Measurements from ENCODE around the gene MDM4. TPM values are rescaled to one million over a fixed set of nuclear protein-coding genes. Genes with fewer than 3 reads are reported as not detected.
A peak's percentile ranks its signal among the peaks of the same experiment; 100 is the strongest.
"Not testable (repeated sequence)": the region's sequence is repeated elsewhere in the genome, so short reads cannot be mapped to it uniquely, and the experiment has no call there.

The MDM4 gene
- polyA plus RNA-seq, 1 experiment, result 21.4 TPM

DNA sequence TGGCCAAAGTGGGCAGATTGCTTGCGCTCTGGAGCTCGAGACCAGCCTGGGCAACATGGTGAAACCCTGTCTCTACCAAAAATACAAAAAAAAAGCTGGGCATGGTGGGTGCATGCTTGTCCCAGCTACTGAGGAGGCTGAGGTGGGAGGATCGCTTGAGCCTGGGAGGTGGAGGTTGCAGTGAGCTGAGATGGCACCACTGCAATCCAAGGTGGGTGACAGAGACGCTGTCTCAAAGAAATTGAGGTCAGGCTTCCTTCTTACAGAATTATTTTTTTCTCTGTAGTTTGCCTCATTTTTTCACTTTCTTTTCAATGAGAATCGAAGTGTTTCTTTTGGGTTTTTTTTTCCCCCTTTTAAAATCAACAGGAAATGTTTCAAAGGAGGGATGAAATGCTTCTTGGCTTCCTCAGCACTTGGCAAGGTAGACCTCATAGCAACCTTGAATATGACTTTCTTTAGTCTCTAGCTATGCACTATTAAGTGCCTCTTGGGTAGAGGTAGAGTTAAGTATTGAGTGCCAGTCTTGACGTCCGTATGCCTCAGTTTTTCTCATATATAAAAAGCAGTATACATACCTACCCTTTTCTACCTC, 40.3 kb downstream of the MDM4 start:
- no peaks in the 10 kb centered on the region for H3K27me3 ChIP-seq (ENCODE audit: control insufficient read depth, insufficient read depth, low read length)
- H3K4me3 ChIP-seq (ENCODE audit: low read depth, low read length), result no peak overlapping the region
- no peak for DNase-seq (ENCODE audit: low read depth, low spot score)
- no peak overlapping the region for H3K27ac ChIP-seq (ENCODE audit: low read depth, low read length)
- TF ChIP-seq, protein P1, sequence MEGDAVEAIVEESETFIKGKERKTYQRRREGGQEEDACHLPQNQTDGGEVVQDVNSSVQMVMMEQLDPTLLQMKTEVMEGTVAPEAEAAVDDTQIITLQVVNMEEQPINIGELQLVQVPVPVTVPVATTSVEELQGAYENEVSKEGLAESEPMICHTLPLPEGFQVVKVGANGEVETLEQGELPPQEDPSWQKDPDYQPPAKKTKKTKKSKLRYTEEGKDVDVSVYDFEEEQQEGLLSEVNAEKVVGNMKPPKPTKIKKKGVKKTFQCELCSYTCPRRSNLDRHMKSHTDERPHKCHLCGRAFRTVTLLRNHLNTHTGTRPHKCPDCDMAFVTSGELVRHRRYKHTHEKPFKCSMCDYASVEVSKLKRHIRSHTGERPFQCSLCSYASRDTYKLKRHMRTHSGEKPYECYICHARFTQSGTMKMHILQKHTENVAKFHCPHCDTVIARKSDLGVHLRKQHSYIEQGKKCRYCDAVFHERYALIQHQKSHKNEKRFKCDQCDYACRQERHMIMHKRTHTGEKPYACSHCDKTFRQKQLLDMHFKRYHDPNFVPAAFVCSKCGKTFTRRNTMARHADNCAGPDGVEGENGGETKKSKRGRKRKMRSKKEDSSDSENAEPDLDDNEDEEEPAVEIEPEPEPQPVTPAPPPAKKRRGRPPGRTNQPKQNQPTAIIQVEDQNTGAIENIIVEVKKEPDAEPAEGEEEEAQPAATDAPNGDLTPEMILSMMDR (IDR thresholded peaks at IDR 0.05; ENCODE audit: low read depth, low read length), result no peak
- H3K9me3 ChIP-seq (ENCODE audit: control insufficient read depth, insufficient read depth, low read length), result no peaks in the 10 kb centered on the region
- CTCF ChIA-PET, result interaction anchor here (0.6 to 6.9 kb wide), 2 partner anchors 9 to 251 kb away, joined by 3 to 51 read pairs; no protein-coding TSS in a partner anchor
- POLR2A ChIA-PET, result no interaction called here

DNA sequence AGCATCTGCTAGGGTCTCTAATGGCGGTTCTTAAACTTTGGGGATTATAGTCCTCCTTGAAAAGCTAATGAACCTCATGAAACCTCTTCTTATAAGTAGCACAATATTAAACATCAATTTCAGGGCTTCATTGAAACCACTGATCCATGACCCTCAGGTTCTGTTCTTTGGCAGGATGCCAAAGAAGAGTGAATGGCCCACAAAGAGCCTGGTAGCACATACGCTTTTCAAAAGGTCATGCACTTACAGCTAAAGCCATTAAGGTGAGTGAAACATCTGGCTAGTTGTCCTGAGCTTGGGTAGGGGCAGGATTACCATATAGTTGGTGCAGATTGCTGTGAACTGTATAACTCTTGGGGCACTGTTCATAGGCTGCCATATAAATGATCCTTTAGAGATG, 42.3 kb downstream of the MDM4 start:
- H3K27me3 ChIP-seq (ENCODE audit: control insufficient read depth, insufficient read depth, low read length), result no peaks in the 10 kb centered on the region
- ChIA-PET POLR2A (no interaction called here), CTCF (interaction anchor here (0.5 to 6.9 kb wide), 3 partner anchors 25 to 249 kb away, joined by 3 to 51 read pairs (median 4); no protein-coding TSS in a partner anchor)
- H3K27ac ChIP-seq (ENCODE audit: low read depth, low read length), result no peak overlapping the region
- no peak overlapping the region for H3K4me3 ChIP-seq (ENCODE audit: low read depth, low read length)
- TF ChIP-seq, protein P1 (IDR thresholded peaks at IDR 0.05; ENCODE audit: low read depth, low read length), result no peak
- DNase-seq (ENCODE audit: low read depth, low spot score), result no peak
- no peaks in the 10 kb centered on the region for H3K9me3 ChIP-seq (ENCODE audit: control insufficient read depth, insufficient read depth, low read length)

DNA sequence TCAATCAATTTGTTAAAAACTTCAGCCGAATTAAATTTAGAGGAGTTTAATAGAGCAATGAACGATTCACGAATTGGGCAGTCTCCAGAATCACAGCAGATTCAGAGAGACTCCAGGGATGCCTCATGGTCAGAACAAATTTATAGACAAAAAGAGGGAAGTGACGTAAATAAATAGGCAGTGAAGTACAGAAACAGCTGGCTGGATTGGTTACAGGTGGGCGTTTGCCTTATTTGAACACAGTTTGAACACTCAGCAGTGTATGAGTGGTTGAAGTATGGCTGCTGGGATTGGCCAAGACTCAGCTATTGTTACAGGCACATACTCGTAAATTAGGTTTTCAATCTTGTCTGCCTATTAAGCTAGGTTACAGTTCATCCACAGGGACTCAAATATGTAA, 43.8 kb downstream of the MDM4 start:
- H3K9me3 ChIP-seq (ENCODE audit: control insufficient read depth, insufficient read depth, low read length); POLR2A ChIA-PET; H3K4me3 ChIP-seq (ENCODE audit: low read depth, low read length); H3K27me3 ChIP-seq (ENCODE audit: control insufficient read depth, insufficient read depth, low read length); DNase-seq (ENCODE audit: low read depth, low spot score); H3K27ac ChIP-seq (ENCODE audit: low read depth, low read length): not testable (repeated sequence)
- CTCF ChIA-PET, result interaction anchor here (1.3 to 6.9 kb wide), 2 partner anchors 204 to 248 kb away, joined by 3 to 51 read pairs; no protein-coding TSS in a partner anchor

DNA sequence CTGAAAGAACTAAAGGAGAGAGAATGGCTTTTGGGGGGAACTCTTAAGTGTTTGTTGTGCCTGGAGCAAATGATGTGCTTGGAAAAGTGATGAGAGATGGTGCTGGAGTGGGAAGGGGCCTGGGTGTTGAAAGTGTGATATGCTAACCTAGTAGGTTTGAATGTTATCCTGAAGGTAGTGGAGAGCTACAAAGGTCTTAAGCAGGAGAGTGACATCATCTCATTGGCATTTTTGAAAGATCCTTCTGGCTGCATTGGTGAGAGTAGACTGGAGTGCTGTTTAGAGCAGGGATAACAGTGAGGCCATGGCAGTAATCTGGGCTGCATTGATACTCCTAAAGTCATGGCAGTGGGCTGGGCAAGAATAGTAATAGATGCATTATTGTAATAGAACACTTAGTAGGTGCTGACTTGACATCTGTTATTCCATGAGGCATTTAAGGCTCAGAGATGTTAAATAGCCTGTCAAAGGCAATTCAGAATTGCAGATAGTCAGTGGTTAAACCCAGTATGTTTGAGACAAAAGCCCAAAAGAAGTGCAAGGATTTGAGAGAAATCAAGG, 44.5 kb downstream of the MDM4 start:
- DNase-seq (ENCODE audit: low read depth, low spot score), result peak; percentile 20
- no peak overlapping the region for H3K27ac ChIP-seq (ENCODE audit: low read depth, low read length)
- no peak overlapping the region for H3K4me3 ChIP-seq (ENCODE audit: low read depth, low read length)
- TF ChIP-seq, protein P1 (IDR thresholded peaks at IDR 0.05; ENCODE audit: low read depth, low read length), result no peak
- CTCF ChIA-PET, result interaction anchor here (1.3 to 6.9 kb wide), 2 partner anchors 203 to 247 kb away, joined by 3 to 51 read pairs; no protein-coding TSS in a partner anchor
- H3K9me3 ChIP-seq (ENCODE audit: control insufficient read depth, insufficient read depth, low read length), result no peaks in the 10 kb centered on the region
- no peaks in the 10 kb centered on the region for H3K27me3 ChIP-seq (ENCODE audit: control insufficient read depth, insufficient read depth, low read length)
- POLR2A ChIA-PET, result no interaction called here

DNA sequence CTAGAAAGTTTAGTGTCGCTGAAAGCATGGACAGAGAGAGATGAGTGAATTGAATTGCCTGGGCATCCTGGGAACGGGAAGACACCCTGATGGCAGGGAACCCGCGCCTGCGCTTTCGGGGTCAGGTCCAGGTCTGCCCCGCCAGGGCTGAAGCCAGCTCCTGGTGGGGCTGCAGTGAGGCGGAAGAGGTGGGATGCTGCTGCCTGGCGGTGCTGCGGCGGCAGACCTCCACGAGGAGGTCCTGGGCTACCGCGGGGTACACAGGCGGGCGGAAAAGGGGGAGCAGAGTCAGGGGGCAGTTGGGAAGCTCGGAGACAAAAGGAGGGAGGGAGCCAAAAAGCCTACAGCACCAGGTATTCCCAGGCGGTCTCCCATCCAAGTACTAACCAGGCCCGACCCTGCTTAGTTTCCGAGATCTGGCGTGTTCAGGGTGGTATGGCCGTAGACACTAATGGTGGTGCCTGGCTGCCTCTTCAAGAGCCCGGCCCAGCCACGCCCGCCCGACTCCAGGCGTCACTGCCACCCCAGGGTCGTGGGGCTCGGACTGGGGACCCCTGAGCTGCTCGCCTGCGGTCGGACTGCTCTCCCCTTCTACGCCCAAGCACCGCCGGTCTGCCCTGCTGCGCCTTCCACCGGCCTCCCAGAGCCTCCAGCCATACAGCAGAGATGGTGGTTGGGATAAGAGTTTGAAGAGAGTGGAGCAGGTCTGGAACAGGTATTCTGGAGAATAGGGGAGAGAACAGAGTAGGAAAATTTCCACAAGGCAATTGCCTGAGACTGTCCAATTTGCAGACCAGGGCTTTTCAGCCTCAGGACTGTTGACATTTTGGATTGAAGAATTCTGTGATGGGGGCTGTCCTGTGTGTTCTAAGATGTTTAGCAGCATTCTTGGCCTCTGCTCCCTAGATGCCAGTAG, 46.1 kb downstream of the MDM4 start:
- ChIA-PET POLR2A (no interaction called here), CTCF (interaction anchor here (0.6 to 6.9 kb wide), 8 partner anchors 8 to 697 kb away, joined by 3 to 51 read pairs (median 4); no protein-coding TSS in a partner anchor)
- no peak overlapping the region for H3K27ac ChIP-seq (ENCODE audit: low read depth, low read length)
- no peak for DNase-seq (ENCODE audit: low read depth, low spot score)
- TF ChIP-seq, protein P1 (IDR thresholded peaks at IDR 0.05; ENCODE audit: low read depth, low read length), result no peak
- H3K4me3 ChIP-seq (ENCODE audit: low read depth, low read length), result no peak overlapping the region
- H3K9me3 ChIP-seq (ENCODE audit: control insufficient read depth, insufficient read depth, low read length), result no peaks in the 10 kb centered on the region
- no peaks in the 10 kb centered on the region for H3K27me3 ChIP-seq (ENCODE audit: control insufficient read depth, insufficient read depth, low read length)
